IMR-90 (cell line): ENCODE measurements around the gene CNTN5. TPM values are rescaled to one million over a fixed set of nuclear protein-coding genes. Genes with fewer than 3 reads are reported as not detected.

Source experiments
- ATAC-seq: fragments of 200-7000 bp; cut with Tn5 transposase; 2 replicates; pipeline ENCODE4 v1.9.1; 2020; ENCODE audit warnings: low read depth, mild to moderate bottlenecking, moderate library complexity
- BruUV-seq: library from RNA; stranded (reverse); fragments of 400-500 nt; replicated peaks from 2 replicates; lab custom pipeline; 2021; lab: Mats Ljungman, UMichigan
- CTCF ChIA-PET: fragments of 300-600 bp; formaldehyde crosslinking; extraction: SDS; loops from one replicate; lab custom pipeline; 2021; ENCODE audit warnings: antibody characterized with exemption; lab: Yijun Ruan, JAX
- POLR2A ChIA-PET: fragments of 300-600 bp; sonication (Branson Sonifier 250); formaldehyde crosslinking; loops from one replicate; lab custom pipeline; 2022; ENCODE audit warnings: antibody characterized with exemption; ENCODE audit not compliant: unreplicated experiment; lab: Charles Lee
- DNase-seq: peaks from one replicate; pipeline ENCODE4 v3.0.0; 2013
- H2AFZ ChIP-seq: replicated peaks from 2 replicates; pipeline ENCODE3; 2013; ENCODE audit warnings: low read length, mild to moderate bottlenecking; ENCODE audit not compliant: poor library complexity
- H2AK5ac ChIP-seq: 2 replicates; pipeline ENCODE4 v1.6.1; 2013; ENCODE audit warnings: low read depth, low read length, inconsistent platforms
- H2AK9ac ChIP-seq: replicated peaks from 2 replicates; pipeline ENCODE3; 2013; ENCODE audit warnings: mild to moderate bottlenecking, low read depth, low read length, moderate library complexity; ENCODE audit not compliant: poor library complexity
- H2BK120ac ChIP-seq: 2 replicates; pipeline ENCODE4 v1.6.1; 2013; ENCODE audit warnings: low read depth, low read length, inconsistent platforms
- H2BK15ac ChIP-seq: 3 replicates; pipeline ENCODE4 v1.6.1; 2013; ENCODE audit warnings: low read depth, low read length, inconsistent platforms
- H2BK20ac ChIP-seq: 2 replicates; pipeline ENCODE4 v1.6.1; 2013; ENCODE audit warnings: low read depth, mild to moderate bottlenecking, inconsistent platforms, low read length, moderate library complexity
- H2BK5ac ChIP-seq: 2 replicates; pipeline ENCODE4 v1.6.1; 2013; ENCODE audit warnings: mild to moderate bottlenecking, low read depth, low read length, inconsistent platforms; ENCODE audit not compliant: poor library complexity, severe bottlenecking
- H3K14ac ChIP-seq: replicated peaks from 2 replicates; pipeline ENCODE4 v1.6.1; 2013; ENCODE audit warnings: low read depth, low read length, inconsistent platforms
- H3K18ac ChIP-seq: 2 replicates; pipeline ENCODE4 v1.6.1; 2013; ENCODE audit warnings: low read depth, low read length, control low read depth
- H3K23ac ChIP-seq: 2 replicates; pipeline ENCODE4 v1.6.1; 2013; ENCODE audit warnings: low read depth, low read length, inconsistent platforms
- H3K27ac ChIP-seq: 2 replicates; pipeline ENCODE4 v1.5.1; 2013; ENCODE audit warnings: mild to moderate bottlenecking, control low read depth, low read length; ENCODE audit not compliant: insufficient read depth
- H3K27me3 ChIP-seq: 2 replicates; pipeline ENCODE4 v1.6.1; 2013; ENCODE audit warnings: low read length; ENCODE audit not compliant: control insufficient read depth, insufficient read depth
- H3K36me3 ChIP-seq: 2 replicates; pipeline ENCODE4 v1.6.1; 2013; ENCODE audit warnings: low read length, mixed read lengths; ENCODE audit not compliant: control insufficient read depth, insufficient read depth
- H3K4ac ChIP-seq: 2 replicates; pipeline ENCODE4 v1.6.1; 2013; ENCODE audit warnings: low read depth, low read length, inconsistent platforms
- H3K4me1 ChIP-seq: 2 replicates; pipeline ENCODE4 v1.6.1; 2013; ENCODE audit warnings: low read length, mixed read lengths; ENCODE audit not compliant: control insufficient read depth, insufficient read depth
- H3K4me2 ChIP-seq: 2 replicates; pipeline ENCODE4 v1.6.1; 2013; ENCODE audit warnings: low read depth, mild to moderate bottlenecking, control low read depth, low read length, moderate library complexity
- H3K4me3 ChIP-seq: 2 replicates; pipeline ENCODE4 v1.5.1; 2013; ENCODE audit warnings: low read depth, mild to moderate bottlenecking, control low read depth, low read length, moderate library complexity; ENCODE audit not compliant: insufficient read depth
- H3K56ac ChIP-seq: 2 replicates; pipeline ENCODE4 v1.6.1; 2013; ENCODE audit warnings: low read length, inconsistent platforms; ENCODE audit not compliant: insufficient read depth; ENCODE audit errors: extremely low read depth
- H3K79me1 ChIP-seq, 2 experiments: 2 replicates each; pipeline ENCODE4 v1.6.1; 2013; ENCODE audit warnings: low read length in 2 of 2, inconsistent platforms in 1 of 2, low read depth in 1 of 2
- H3K9ac ChIP-seq: 2 replicates; pipeline ENCODE4 v1.6.1; 2013; ENCODE audit warnings: low read depth, low read length, control low read depth
- H3K9me1 ChIP-seq: 2 replicates; pipeline ENCODE4 v1.6.1; 2013; ENCODE audit warnings: low read length, inconsistent platforms; ENCODE audit not compliant: insufficient read depth
- H3K9me3 ChIP-seq: 2 replicates; pipeline ENCODE4 v1.6.1; 2013; ENCODE audit warnings: low read length; ENCODE audit not compliant: control insufficient read depth, insufficient read depth
- H4K20me1 ChIP-seq: 2 replicates; pipeline ENCODE4 v1.6.1; 2013; ENCODE audit warnings: low read length, inconsistent platforms; ENCODE audit not compliant: insufficient read depth
- H4K5ac ChIP-seq: 2 replicates; pipeline ENCODE4 v1.6.1; 2013; ENCODE audit warnings: mild to moderate bottlenecking, low read depth, low read length, control low read depth
- H4K8ac ChIP-seq, 2 experiments: 2 replicates each; pipeline ENCODE4 v1.6.1; 2013; ENCODE audit warnings: low read depth in 2 of 2, low read length in 2 of 2, control low read depth in 1 of 2, inconsistent platforms in 1 of 2
- H4K91ac ChIP-seq: 2 replicates; pipeline ENCODE4 v1.6.1; 2013; ENCODE audit warnings: low read depth, low read length, inconsistent platforms; ENCODE audit not compliant: insufficient read depth
- BHLHE40 ChIP-seq: fragments of 150-350 bp; IDR thresholded peaks from 2 replicates; pipeline ENCODE4 v1.6.1; 2016; ENCODE audit warnings: mild to moderate bottlenecking, low read depth, low read length
- CEBPB ChIP-seq: IDR thresholded peaks from 2 replicates; pipeline ENCODE4 v1.6.1; 2012; ENCODE audit warnings: low read depth, low read length, improper control_type of control experiment
- CTCF ChIP-seq: conservative IDR thresholded peaks from 2 replicates; pipeline ENCODE4 v1.5.1; 2012; ENCODE audit warnings: mild to moderate bottlenecking, low read depth, low read length, improper control_type of control experiment
- MAZ ChIP-seq: IDR thresholded peaks from 2 replicates; pipeline ENCODE4 v1.6.1; 2012; ENCODE audit warnings: low read depth, mild to moderate bottlenecking, low read length, improper control_type of control experiment, moderate library complexity, borderline replicate concordance
- NFE2L2 ChIP-seq: fragments of 150-350 bp; IDR thresholded peaks from 2 replicates; pipeline ENCODE4 v1.6.1; 2016; ENCODE audit warnings: low read depth, mild to moderate bottlenecking, low read length
- POLR2A ChIP-seq: IDR thresholded peaks from 2 replicates; pipeline ENCODE4 v1.6.1; 2012; ENCODE audit warnings: mild to moderate bottlenecking, low read depth, low read length
- SMC3 ChIP-seq: fragments of 150-350 bp; IDR thresholded peaks from 2 replicates; pipeline ENCODE4 v1.6.1; 2016; ENCODE audit warnings: low read depth, mild to moderate bottlenecking, antibody characterized with exemption, low read length, moderate library complexity
- USF2 ChIP-seq: fragments of 150-350 bp; IDR thresholded peaks from 2 replicates; pipeline ENCODE4 v1.6.1; 2017; ENCODE audit warnings: mild to moderate bottlenecking, antibody characterized with exemption, low read length, low read depth
- dilution Hi-C: fragments of 300-500 bp; cut with HindIII; formaldehyde crosslinking; loops from one replicate; pipeline ENCODE4 v1.14.3; 2018; ENCODE audit warnings: low sequenced_read_pairs; ENCODE audit not compliant: unreplicated experiment
- in situ Hi-C: fragments of 300-500 bp; cut with MboI; formaldehyde crosslinking; loops from 3 replicates; pipeline ENCODE4 v1.14.3; 2019; ENCODE audit warnings: low sequenced_read_pairs, inconsistent platforms, mixed read lengths
- intact Hi-C: fragments of 100-400 bp; cut with micrococcal nuclease; formaldehyde crosslinking; loops from 2 replicates; pipeline ENCODE4 v1.10.0; 2022
- polyA plus RNA-seq, 3 experiments: library from polyadenylated mRNA; depleted of rRNA; stranded (reverse); fragments of >200 nt; gene quantifications; 2 replicates each; pipeline ENCODE4 v1.2.3, GENCODE V29; 2012; ENCODE audit warnings: low replicate concordance in 1 of 3
- total RNA-seq: library from RNA; depleted of rRNA; stranded (reverse); fragments of >200 nt; gene quantifications from 2 replicates; pipeline ENCODE4 v1.2.3, GENCODE V29; 2012

CNTN5 gene
- total and polyA plus RNA-seq, 2 of the 4 experiments (the other 2 are of a cell fraction): not detected

DNA sequence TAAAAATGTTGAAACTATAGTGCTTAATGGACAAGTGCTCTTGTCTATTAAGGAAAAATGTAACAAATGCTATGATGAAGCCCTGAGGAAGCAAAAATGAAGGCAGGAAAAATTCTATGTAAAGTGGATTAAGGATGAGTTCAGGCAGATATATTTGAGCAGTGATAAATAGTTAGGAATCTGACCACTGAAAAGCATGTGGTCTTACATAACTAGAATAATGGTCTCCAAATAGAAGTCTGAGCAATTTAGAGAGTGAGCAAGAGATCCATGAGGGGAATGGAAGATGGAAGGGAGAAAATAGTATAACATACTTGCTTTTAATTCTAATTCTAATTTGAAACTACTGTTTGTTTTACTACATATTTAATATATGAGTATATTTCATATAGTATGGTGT is 1155.7 kb downstream of the CNTN5 start:
- H3K9me1 ChIP-seq: no peaks in the 10 kb centered on the region
- H3K9ac ChIP-seq: no peak overlapping the region
- dilution Hi-C loops (no loop called here), in situ Hi-C loops (no loop called here), intact Hi-C loops (no loop called here)
- H2AFZ ChIP-seq: no peak overlapping the region
- H2BK120ac ChIP-seq: no peak overlapping the region
- no peak overlapping the region for H4K5ac ChIP-seq
- no peaks in the 10 kb centered on the region for H3K9me3 ChIP-seq
- H3K4ac ChIP-seq: no peak overlapping the region
- no peak overlapping the region for H4K91ac ChIP-seq
- H3K27ac ChIP-seq: no peak overlapping the region
- POLR2A ChIA-PET: no interaction called here
- no peak overlapping the region for H3K4me2 ChIP-seq
- no peaks in the 10 kb centered on the region for H3K79me1 ChIP-seq
- no peak overlapping the region for H4K8ac ChIP-seq
- H3K23ac ChIP-seq: no peak overlapping the region
- no peak overlapping the region for H2AK9ac ChIP-seq
- no peak overlapping the region for H2BK15ac ChIP-seq
- no peak for ATAC-seq
- H3K14ac ChIP-seq: no peak overlapping the region
- H2AK5ac ChIP-seq: no peak overlapping the region
- H3K18ac ChIP-seq: no peak overlapping the region
- H2BK5ac ChIP-seq: no peak overlapping the region
- TF ChIP-seq SMC3 (no peak), BHLHE40 (no peak), CEBPB (no peak), USF2 (no peak), MAZ (no peak), NFE2L2 (no peak), POLR2A (no peak), CTCF (no peak)
- no peak overlapping the region for H3K56ac ChIP-seq
- CTCF ChIA-PET: no interaction called here
- H3K36me3 ChIP-seq: no peaks in the 10 kb centered on the region
- H2BK20ac ChIP-seq: no peak overlapping the region
- DNase-seq: no peak
- no peaks in the 10 kb centered on the region for H3K27me3 ChIP-seq
- no peaks in the 10 kb centered on the region for H3K4me1 ChIP-seq
- BruUV-seq: no TSS peak
- H4K20me1 ChIP-seq: no peaks in the 10 kb centered on the region
- no peak overlapping the region for H3K4me3 ChIP-seq
